Right renal cortex interstitium (tissue), 3 donors: ENCODE data around the gene INO80B. TPM values are rescaled to one million over a fixed set of nuclear protein-coding genes. Genes with fewer than 3 reads are reported as not detected.
"Not testable (repeated sequence)": the region's sequence is repeated elsewhere in the genome, so short reads cannot be mapped to it uniquely, and the experiment has no call there.

ENCODE experiments used
- DNase-seq, 3 donors: peaks; one replicate each; pipeline ENCODE4 v3.0.0-alpha.2; 2013; ENCODE audit warnings: low read depth in 3 of 3, low spot score in 2 of 3
- polyA plus RNA-seq, 3 donors: library from polyadenylated mRNA; unstranded; fragments of 120-200 nt; gene quantifications; one replicate each; pipeline ENCODE4 v1.2.1, GENCODE V29; 2013; ENCODE audit not compliant: insufficient read length in 3 of 3

Gene INO80B
- polyA plus RNA-seq, 3 donors, result 14.6 to 29.6 (median 24.2) TPM

DNA sequence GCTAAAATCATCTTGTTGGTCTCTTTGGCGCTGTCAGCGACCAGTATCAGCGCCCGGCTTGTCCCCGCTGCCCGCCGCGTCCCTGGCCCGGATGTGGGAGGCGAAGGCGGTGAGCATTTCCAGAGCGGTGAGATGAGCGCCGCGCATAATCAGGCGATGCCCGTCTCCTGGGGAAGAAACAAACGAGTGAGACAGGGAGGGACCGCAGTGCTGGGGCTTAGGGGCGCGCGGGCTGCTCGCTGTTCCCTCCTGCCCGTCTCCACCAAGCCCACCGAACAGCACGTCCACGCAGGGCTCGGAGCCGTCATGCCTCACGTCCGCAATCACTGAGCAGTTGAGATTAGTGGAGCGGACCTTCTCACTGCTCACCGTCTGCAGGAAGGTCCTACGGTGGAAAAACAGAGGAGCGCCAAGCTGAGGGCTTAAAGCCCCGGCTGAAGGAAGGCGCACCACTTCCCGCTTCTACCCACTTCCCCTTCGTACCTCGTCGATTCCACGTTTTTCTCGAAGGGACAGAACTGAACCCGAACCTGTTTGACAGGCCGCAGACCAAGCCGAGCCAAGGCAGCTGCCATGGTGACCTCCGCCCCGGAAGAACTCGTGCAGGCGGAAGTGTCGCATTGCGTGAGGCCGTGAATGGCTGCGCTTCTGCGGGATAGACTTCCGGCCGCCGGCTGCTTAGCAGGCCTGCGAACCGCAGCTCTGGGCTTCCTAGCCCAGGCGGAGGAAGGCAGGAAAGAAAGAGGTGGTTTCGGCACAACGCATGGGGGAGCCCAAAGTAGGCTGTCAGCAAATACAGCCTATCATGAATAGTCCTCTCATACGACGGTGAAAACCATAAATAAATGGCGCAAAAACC, 17.4 kb downstream of the INO80B start, which contains the start of gene MRPL53:
MRPL53 (minus strand) TSS at position 595 of the 859 bp plus-strand sequence; CDS start at position 575, 20 bp downstream.
- DNase-seq, result peak; percentile 87 to 94 (median 94)

DNA sequence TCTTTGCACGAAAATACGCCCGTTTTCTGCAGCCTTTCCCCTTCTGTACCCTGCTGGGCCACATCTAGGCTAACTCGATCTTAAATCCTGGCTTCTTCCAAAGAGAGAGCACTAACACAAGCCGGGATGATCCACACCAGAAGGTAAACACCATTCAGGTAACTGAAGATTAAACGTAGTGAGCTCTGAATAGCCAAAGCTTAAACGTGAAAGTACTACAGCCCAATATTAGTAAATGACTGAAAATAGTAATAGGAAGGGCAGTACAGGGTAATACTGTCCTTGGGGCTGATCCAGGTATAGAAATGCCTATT, 18.0 kb downstream of the INO80B start:
- DNase-seq, result no peak

DNA sequence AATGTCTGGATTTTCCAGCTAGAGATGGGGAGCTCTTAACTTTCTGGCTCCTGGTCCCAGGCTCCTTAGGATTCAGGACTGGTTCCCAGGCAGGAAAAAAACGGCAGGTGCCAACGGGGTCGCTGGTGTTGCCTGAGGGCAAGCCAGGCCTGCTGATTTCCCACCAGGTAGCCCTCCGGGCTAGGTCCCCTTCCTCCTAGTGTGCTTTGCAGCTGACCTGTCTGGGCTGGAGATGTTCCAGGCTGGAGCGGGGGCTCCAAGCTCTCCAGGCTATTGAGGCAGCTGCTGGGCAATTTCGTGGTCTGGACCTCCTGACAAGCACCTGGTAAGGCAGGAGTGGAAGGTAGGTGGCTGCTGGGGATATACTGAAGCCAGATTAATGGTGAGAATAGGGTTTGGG, 19.6 kb downstream of the INO80B start:
- DNase-seq, result no peak

DNA sequence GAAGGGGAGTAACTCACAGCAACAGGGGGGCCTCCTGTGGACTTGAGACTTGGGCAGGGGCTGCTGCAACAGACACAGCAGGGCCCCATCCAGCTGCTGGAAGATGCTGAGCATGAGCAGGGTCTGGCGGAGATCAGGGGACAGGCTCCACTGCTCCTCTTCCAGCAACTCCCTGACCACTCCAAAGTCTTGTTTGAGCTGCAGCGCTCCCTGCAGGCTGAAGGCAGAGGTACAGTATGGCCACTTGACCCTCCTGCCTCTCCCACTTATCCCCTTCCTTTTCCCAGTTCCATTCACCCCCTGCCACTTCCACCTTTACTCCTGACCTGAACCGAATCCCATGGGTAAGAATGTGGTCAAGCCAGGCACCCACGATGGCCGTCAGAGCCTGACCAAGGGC, 20.0 kb downstream of the INO80B start:
- DNase-seq, result no peak

DNA sequence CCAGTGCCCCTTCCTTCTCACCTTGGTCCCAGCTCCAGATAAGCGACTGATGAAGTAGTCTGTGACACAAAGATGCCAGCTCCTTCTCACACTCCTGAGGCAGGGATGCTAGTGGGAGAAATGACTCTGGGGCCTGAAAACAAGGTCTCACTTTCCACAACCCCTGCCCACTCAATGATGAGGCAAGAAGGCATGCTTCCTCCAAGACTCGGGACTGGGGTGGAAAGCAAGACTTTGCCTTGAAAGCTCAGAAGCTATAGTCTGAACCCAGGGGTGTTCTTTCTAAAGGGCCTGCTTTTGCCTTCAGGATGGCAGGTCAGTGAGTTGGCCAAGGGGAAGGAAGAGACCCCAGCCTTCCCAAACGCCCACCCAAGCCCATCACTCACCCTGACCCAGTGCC, 26.5 kb downstream of the INO80B start:
- DNase-seq, result no peak

DNA sequence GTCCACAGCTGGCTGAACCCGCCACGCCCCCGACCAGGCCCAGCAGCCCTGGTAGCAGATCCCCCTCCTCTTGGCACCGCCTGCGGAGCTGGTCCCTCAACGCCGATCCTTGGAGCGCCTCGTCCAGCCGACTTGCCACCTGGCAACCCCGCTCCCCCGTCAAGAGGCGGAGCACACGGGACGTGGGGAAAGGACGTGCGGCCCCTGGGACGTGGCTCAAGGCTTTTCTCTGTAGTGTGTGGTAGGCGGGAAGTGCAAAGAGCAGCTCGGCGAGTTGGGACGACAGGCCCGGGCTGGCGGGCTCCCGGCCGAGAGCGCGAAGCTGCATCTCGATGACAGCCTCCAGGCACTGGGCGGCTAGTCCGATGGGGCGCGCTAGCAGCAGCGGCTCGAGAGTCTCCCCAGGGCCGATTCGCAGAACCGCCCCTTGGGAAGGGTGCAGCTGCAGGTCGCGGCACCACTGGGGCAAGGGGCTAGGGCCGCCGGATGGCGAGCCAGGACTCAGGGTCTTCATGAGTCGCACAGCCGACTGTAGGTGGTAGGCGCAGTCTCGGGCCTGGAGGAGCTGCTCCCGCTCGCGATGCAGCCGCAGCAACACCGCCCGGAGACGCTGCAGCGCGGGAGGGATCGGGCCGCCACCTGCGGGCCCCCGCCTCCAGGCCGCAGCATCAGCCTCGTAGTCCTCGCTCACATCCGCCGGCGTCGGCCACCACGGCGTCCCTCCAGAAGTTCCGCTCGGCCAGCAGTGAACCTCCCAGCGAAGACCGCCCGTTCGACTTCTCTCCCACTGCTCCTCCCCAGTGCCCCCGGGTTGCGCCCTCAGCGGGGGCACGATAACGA, 27.3 kb downstream of the INO80B start:
- DNase-seq, result no peak

DNA sequence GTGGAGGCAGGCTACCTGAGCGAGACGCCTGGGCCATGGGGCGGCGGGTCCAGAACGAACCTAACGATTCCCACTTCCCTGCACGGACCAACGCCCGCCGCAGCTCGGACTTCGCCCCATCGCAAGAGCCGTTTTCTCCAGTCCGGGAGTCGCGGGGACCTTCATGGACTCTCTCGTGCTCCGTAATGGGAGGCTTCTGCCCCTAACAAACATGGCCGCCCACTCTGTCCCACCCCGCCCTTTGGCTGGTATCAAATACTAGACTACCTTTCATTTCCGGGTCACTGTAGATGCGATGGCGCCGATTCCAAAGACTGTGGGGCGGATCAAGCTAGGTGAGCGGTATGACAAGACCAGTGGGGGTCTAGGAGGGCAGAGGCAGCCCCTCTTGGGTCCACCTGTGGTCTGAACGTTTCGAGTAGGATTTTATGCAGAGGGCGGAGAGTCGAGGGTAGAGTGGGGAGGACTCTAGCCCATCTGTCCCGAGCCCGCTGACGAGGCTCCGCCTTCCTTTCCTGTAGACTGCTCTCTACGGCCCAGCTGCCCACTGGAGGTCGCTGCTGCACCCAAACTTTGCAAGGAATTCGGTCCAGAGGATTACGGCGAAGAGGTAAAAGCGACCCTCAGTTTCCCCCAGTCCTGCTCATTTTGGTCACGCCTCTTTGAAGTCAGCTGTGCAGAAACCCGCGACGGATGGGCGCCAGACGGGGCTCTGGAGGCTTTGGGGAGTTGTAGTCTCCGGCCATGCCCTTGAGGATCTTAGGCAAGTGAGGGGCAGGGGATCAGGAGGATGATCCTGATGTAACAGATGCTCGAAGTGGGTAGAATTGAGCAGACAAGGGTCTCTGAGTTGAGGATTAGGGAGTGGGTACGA, 28.2 kb downstream of the INO80B start, which contains the start of the genes CCDC142 and TTC31:
CCDC142 (minus strand) TSS at position 198 of the 874 bp plus-strand sequence; CDS start at position 37, 161 bp downstream.
TTC31 (plus strand) TSS at position 281 of the 874 bp plus-strand sequence; CDS start at position 296, 15 bp downstream.
- DNase-seq, result peak; percentile 95 to 97 (median 96)

DNA sequence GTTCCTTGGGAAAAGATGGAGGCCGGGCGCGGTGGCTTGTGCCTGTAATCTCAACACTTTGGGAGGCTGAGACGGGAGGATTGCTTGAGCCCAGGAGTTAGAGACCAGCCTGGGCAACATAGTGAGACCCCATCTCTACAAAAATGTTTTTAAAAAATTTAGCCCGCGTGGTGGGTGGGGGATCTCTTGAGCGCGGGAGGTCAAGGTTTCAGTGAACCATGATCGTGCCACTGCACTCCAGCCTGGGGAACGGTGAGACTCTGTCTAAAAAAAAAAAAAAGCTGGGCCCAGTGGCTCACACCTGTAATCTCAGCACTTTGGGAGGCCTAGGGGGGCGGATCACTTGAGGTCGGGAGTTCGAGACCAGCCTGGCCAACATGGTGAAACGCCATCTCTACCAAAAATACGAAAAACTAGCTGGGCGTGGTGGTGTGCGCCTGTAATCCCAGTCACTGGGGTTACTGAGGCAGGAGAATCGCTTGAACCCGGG, 28.8 kb downstream of the INO80B start:
- DNase-seq, result not testable (repeated sequence)

DNA sequence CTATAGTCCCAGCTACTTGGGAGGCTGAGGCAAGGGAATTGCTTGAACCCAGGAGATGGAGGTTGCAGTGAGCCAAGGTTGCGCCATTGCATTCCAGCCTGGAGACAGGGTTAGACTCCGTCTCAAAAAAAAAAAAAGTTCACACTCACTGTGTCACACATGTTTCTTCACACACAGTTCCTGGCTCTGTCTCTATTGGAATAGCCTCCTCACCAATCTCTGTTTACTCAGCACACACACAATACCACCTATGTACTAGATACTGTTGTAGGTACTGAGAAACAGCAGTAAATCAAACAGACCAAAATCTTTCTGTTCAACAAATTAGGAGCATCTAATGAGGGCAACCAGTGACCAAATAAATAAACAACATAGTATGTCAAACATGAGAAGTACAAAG, 31.3 kb downstream of the INO80B start:
- no peak for DNase-seq

DNA sequence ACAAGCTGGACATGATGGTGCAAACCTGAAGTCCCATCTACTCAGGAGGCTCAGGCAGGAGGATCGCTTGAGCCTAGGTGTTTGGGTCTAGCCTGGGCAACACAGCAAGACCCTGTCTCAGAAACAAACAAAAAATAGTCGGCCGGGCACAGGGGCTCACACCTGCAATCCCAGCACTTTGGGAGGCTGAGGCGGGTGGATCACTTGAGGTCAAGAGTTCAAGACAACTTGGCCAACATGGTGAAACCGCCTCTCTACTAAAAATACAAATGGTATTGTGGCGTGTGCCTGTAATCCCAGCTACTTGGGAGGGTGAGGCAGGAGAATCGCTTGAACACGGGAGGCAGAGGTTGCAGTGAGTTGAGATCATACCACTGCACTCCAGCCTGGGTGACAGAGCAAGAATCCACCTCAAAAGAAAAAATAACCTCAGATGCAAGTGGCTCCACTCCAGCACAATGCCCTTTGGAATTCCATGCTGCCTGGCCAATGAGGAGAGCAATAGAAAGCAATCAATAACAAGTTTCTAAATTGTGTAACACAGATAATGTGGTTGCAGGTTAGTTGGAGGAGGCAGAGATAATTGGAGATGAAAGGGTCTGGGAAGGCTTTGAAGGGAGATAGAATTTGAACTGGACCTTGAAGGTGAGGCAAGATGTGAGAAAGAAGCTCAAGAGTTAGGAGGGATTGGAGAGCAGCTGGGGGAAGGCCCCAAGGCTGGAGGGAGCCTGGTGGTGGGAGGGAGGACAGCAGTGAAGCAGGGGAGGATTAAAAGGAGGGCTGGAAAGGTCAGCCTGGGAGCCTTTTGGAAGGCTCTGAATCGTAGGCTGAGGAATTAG, 34.0 kb downstream of the INO80B start:
- no peak for DNase-seq

DNA sequence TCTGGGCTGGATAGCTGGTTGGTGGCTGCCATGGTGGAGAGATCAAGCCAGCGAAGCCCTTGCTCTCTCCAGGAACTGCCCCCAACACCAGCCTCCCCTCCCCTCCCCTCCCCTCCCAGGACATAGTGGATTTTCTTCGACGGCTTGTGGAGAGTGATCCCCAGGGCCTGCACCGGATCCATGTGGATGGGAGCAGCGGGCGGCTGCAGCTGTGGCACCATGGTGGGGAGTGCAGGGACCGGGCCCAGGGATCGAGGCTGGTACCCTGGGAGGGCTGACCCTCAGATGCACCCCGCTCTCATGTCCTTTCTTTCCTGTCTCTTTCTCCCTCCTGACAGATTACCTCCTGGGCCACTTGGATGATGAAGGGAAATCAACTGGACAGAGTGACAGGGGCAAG, 35.0 kb downstream of the INO80B start:
- no peak for DNase-seq

DNA sequence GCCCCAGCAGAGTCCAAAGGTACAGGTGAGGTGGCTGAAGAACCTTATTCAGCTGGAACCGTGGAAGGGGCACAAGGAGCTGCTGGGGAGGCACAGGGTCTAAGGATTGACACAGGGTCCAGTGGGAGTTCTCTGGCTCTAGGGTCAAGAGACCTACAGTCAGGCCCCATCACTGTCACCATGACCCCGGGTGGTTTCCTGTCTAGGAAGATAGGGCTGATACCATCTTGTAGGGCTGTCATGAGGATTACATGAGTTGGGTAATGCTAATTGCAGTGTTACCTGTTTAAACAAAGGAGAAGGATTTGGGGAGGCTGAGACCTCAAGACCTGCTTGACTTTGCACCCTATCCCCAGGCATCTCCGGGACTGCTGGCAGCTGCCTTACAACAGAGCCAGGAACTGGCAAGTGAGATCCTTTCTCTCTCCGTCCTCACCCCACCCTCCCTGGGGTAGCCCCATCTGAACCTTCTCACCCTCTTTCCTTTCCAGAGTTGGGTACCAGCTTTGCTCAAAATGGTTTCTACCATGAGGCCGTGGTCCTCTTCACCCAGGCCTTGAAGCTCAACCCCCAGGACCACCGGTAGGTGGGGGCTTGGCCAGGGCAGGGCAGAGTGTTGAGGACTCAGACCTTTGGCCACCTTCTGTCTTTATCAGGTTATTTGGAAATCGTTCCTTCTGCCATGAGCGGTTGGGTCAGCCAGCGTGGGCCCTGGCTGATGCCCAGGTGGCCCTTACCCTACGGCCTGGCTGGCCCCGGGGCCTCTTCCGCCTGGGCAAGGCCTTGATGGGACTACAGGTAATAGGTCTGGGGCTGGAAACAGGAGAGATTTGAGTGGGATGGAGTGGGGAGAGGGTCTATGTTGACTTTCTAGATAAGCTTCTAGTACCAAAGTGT, 37.0 kb downstream of the INO80B start:
- DNase-seq, result no peak

DNA sequence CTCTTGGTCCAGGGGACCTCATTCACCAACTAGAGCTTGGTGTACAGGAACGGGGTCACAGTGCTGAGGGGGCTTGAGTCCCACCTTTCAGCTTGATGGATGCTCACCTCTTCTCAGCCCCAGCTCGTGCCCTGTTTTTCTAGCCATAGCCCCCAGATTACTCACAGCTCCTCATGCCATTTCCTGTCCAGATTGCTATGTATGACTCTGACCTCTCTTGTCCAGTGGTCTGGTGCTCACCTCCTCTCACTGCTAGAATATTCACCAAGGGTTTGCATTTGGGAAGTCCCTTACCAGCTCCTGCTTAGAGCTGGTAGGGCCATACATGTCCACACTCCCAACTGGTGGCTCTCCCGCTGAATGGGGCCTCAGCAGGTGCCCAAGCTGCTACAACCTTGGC, 38.7 kb downstream of the INO80B start:
- no peak for DNase-seq

DNA sequence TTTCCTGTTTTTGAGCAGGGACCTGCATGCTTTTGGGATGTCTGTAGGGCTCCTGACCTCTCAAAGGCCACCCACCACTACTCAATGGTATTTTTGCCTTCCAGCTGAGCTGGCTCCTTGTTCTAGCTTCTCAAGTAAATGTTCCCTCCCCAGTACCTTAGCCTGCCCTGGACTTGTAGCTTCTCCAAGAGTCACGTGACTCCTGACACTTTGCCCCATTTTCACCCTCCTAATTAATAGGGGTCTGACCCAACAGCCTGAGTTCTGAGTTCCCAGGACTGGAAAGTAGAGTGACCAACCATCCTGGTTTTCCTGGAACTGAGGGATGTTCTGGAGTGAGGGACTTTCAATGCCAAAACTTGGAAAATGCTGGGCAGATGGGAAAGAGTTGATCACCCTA, 40.6 kb downstream of the INO80B start:
- DNase-seq, result no peak

DNA sequence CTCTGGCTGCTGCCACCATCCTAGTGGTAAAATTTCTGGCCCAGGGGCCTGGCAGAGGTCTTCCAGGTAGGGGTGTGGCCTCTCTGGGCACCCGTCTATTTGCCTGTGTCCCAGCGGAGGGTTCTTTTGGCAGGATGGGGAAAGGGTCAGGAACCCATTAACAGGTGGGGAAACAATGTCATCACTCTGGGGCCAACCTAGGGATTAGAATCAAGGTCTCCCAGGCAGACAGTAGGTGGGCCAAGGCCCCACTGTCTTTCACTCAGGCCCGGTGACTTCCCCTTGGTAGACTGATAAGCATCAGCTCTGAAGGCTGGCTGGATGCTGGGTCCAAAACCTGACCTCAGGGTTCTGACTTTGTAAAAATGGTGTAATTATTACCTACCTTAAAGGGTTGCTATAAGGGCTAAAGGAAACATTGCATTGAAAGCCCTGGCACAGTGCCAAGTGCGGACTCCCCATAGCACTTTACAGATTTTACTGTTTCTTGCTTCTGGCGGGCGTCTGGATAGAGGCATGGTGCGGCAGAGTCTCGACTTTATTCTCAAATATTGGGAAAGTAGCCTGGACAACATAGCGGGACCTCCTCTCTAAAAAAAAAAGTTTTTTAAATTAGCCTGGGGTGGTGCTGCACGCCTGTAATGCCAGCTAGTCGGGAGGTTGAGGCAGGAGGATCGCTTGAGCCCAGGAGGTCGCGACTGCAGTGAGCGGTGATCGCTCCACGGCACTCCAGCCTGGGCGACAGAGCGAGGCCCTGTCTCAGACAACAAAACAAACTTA, 42.3 kb downstream of the INO80B start:
- DNase-seq, result no peak

DNA sequence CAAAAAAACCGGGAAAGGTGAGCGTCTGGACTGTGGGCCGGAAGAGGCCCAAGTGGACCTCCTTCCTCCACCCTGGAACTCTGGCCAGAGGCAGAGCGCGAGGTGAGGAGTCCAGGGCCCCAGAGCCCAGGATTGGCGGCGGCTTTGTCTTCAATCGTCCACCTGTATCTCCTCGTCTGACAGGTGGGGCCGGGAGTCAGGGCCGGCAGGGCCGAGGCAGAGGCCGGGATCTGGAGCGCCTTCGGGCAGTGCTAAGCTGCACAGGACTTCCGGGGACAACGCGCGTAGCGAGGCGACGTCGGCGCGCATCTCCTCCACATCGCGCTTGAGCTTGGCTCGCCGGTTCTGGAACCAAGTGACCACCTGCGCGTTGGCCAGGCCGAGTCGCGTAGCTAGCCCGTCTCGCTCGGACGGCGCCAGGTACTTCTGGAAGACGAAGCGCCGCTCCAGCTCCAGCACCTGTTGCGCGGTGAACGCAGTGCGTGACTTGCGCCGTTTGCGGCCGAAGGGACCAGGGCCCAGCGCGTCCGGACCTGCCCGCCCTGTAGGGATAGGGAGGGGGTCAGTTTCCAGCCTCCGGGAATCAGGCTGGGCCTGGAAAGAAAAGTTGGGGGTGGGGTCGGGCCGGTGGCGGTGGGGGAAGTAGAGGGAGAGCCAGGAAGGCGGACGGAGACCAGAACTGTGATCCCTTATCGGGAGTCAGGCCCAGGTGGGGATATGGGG, 43.1 kb downstream of the INO80B start:
- DNase-seq, result no peak
